Measurements from ENCODE around the gene PER2.

The PER2 gene

GRCh38 chr2:238243496-238244076 lies 44.8 kb downstream of the PER2 start:
- no peak for DNase-seq

- DNase-seq = no peak
Observed at GRCh38 chr2:238242731-238243495, 45.5 kb downstream of the PER2 start.

DNA sequence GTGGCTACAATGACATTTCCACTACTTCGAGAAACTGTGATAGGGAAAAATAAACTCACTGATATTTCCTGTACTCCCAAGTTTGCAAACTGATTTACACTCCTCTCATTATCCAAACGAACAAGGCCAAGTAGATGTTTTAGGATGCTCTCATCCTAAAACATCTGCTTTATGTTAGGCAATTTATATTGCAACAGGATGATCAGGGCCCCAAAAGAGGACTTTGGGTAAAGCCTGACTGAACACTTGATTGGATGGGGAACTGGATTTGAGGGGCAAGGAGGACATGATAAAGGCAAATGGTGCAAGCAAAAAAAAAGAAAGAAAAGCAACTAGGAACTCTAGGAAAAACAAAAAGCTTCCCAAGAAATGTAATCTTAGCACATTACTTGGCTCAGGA lies 46.4 kb downstream of the PER2 start:
- DNase-seq = no peak

DNA sequence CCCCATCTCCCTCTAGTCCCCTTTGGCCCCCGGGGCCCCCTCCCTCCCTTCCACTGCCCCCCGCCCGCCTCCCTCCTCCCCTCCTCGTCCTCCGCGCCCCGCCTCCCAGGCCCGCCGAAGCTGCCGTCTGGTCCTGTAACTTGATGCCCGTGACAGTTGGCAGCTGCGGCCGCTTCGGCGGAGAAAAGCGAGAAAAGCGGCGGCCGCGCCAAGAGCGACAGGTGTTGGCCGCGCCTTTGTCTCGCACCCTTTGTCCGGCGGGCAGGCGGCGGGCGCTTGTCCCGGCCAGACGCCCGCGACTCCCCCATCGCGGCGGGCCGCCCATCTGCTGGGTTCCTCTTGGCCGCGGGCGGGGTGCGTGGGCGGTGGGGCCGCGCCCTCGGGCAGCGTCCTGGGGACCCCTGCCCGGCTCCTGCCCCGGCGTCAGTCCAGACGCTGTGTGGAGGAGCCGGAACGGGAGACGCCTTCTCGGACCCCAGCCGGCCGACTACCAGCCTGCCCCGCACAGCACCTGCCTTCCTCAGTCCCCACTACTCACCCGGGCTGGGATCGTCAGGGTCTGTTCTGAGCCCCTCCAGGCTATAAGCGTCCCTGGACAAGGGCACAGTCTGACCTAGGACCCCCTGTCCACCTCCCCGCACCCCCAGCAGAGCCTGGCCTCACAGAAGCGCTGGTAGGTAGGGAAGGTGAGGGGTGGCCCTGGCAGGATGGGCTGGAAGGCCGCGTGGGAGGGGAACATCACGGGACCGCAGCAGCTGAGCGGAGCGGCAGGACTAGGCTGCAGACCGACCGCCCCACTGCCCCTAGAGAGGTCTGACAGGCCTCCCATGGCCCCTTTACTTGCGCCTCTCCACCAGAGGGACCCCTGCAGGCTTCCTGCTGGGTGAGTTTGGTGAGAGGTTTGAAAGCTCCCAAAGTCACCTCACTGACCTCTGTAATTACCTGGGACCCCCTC lies 47.4 kb downstream of the PER2 start:
- DNase-seq = no peak

DNA sequence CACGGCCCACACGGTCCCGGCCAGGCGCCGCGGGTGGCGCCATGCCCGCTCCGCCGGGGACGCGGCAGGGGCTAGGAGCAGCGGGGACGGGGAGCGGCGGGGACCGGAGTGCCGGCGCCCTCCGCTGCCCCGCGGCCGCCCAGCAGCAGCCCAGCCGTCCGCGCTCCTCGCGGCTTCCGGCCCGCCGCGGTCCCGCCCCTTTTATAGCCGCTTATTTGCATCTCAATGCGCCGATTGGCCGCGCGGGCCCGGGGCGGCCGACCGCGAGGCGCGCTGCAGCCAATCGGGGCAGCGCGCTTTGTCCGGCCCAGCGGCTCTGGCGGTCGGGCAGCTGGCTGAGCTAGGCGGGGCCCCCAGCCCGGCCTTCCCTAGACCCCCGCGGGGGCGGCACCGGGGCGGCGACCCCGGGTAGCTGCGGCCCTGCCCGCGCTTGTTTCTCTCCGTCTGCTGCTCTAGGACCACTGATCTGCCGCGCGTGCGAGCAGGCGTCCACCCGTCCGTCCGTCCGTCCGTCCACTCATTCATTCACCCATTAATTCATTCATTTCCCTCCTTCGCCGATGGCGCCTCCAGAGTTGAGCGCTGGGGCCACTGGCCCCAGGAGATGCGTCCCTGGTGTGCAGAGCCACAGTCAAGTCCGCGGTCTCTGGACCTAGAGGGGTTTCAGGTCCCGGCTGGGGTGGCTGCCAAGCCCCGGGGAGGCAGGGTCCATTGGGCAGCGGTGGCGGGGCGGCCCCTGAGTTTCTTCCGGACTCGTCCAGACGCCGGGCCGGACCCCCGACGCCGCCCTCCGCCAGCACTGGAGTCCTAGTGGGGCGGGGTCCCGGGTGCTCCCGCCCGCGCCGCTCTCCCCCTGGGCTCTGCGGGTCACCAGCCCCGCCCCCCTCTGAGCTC lies 48.3 kb downstream of the PER2 start, which contains the start of gene HES6:
Gene HES6, minus strand, starts transcription at position 176 of the 894 bp plus-strand sequence. Its CDS starts 133 bp downstream, at position 43.
- peak; percentile 72 for DNase-seq

DNA sequence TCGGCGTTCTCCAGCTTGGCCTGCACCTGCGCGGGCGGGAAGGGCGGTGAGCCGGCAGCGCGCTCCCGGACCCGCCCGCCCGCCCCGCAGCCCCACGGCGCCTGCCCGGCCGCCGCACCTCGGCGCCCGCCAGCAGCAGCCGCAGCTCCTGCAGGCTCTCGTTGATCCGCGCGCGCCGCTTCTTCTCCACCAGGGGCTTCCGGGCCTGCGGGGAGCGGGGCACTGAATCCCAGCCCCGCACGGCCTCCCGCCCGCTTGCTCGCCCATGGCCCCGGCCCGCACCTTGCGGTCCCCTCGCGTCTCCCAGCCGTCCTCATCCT lies 48.9 kb downstream of the PER2 start:
- peak; percentile 25 for DNase-seq

GRCh38 chr2:238238766-238239542 lies 49.5 kb downstream of the PER2 start:
- peak; percentile 31 for DNase-seq

DNA sequence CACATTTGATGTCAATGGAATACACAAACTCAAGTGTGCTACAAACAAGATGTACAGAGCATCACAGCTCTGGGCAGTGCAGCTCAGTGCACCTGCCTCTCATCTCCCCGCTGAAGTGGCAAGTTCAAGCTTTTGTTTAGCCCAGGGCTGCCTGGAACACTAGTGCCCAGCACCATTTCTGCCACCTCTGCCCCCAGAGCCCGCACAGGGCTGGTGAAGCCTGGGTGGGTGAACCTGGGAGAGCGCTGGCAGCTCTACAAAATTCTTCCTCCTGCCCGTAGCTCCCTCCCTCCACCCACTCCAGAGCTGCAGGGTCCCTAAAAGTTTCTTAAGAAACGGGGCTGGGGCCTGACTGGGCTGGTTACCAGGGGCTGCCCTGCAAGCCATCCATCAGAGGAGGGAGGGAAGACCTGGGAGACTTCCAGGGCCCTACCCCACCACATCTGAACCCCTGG lies 50.1 kb downstream of the PER2 start:
- DNase-seq = no peak

GRCh38 chr2:238237431-238238135 lies 50.8 kb downstream of the PER2 start:
- DNase-seq = no peak

DNA sequence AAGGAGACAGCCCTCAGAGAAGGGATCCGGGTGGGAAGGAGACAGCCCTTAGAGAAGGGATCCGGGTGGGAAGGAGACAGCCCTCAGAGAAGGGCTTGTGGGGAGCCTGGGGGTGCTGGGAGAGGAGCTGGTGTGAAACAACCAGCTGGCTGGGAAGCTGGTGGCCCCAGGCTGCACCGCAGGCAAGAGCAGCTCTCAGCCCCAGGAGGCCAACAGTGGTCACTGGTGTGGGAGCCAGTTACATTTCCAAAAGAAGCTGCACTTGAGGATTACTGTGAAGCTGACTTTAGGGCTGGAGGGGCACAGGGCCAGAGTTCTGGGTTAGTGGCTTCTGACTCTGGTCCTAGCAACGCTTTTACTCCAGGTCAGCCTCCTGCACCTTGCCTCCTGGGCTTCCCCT lies 51.8 kb downstream of the PER2 start:
- DNase-seq = no peak

DNA sequence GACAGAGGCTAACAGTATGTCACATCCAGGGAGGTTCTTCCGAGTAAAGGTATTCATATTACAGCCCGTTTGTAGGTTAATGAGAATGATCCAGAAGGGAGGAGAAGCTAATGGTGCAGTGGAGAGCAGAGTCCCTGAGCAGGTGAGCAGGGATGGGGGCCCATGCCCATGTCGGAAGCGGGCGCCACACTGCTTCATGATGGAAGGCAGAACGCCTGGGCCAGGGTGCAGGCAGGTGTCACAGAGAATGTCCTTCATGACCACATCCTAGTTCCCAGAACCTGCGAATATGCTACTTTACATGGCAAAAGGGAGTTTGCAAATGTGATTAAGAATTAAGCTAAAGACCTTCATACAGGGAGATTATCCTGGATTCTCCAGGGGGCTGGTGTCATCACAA lies 52.6 kb downstream of the PER2 start:
- DNase-seq = no peak

GRCh38 chr2:238235331-238235732 lies 53.1 kb downstream of the PER2 start:
- DNase-seq = no peak

DNA sequence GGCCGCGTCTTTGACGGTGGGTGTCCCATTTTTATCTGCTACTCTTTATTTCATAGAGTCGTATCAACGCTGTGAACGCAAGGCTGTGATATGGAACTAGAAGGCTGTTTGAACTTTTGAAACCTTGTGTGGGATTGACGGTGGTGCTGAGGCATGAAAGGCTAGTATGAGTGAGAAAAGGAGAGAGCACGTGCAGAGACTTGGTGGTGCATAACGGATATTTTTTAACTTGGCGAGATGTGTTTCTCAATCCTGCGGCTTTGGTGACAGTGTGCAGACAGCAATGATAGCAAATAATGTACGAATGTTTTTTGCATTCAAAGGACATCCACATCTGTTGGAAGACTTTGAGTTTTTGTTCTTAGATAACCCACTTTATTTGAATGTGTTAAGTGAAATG lies 54.8 kb downstream of the PER2 start:
- DNase-seq = no peak

GRCh38 chr2:238231809-238232208 lies 56.6 kb downstream of the PER2 start:
- DNase-seq = no peak

- peak; percentile 71 for DNase-seq
Observed at GRCh38 chr2:238231251-238231793, 57.1 kb downstream of the PER2 start.

DNA sequence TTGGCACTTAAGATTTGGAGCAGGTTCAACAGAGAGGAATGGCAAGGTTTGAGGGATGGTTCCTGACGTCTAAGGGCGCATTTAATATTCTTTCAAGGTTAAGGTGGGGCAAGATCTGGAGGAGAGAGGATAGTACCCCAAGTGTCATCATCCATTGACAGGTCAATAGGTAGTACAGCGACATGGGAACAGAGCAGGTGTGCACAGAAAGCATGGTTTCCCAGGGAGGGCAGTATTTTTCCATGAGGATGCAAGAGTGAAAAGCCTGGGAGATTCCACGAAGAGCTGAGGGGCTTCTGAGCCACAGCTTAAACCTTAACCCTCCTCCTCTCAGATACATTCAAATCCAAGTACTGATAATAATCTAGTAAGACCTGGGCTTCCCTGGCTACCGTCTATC lies 57.7 kb downstream of the PER2 start:
- DNase-seq = no peak

- no peak for DNase-seq
Observed at GRCh38 chr2:238228700-238229099, 59.7 kb downstream of the PER2 start.

GRCh38 chr2:238227587-238228032 lies 60.8 kb downstream of the PER2 start:
- DNase-seq = no peak

GRCh38 chr2:238226698-238227586 lies 61.5 kb downstream of the PER2 start:
- no peak for DNase-seq
